AG08395 (cell line): ENCODE measurements around the gene DLX5.

Source experiments
- DNase-seq: peaks from one replicate; pipeline ENCODE4 v3.0.0; 2012; ENCODE audit warnings: mixed read lengths, low spot score

DLX5 gene

DNA sequence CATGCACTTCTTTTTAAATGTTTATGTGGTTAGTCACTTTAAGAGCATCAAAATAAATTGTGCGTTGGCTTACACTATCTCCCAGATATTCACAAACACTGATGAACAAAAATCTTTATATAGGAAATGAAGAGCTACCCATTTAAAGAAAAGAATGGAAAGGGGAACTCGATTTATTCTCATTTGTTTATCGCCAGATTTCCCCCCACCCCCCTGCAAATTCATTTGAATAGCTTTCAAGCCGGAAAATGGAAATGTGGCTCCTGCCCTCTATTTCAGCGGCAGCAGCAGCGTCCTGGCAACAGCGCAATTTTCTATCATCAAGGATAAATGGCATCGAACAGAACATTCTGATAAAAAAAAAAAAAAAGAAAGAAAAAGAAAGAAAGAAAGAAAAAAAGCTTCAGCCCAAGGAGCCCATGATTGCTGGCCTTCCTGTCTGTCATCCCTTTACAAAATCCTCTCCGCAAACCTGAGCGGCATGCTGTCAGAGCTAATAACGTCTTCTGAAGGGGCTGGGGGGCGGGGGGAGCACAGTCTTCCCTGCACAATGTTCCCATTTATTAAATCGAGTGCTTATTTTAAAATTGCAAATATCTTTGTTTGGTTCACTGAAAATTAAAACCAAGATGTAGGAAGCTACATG is 33.0 kb downstream of the DLX5 start:
- no peak for DNase-seq

DNA sequence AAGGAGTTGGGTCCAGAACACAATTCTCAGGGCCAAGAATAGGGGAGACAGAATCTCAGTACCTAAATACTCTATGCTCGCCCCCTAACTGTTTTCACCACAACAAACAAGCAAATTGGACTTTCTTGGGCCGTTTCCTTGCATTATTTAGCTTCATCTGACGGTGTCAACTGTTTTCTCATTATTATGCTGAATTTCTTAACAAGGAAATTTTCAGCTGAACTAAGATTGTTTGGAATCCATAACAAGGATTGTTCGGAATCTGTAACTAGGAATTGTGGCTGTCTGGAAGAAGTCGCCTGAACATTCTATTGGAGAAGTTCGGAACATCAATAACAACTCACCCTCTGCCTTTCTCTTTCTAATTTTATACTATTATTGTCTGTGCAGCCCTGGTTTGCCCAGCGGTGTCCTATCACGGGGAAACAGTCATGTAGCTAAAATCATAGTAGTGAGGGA is 34.7 kb downstream of the DLX5 start:
- DNase-seq: no peak

DNA sequence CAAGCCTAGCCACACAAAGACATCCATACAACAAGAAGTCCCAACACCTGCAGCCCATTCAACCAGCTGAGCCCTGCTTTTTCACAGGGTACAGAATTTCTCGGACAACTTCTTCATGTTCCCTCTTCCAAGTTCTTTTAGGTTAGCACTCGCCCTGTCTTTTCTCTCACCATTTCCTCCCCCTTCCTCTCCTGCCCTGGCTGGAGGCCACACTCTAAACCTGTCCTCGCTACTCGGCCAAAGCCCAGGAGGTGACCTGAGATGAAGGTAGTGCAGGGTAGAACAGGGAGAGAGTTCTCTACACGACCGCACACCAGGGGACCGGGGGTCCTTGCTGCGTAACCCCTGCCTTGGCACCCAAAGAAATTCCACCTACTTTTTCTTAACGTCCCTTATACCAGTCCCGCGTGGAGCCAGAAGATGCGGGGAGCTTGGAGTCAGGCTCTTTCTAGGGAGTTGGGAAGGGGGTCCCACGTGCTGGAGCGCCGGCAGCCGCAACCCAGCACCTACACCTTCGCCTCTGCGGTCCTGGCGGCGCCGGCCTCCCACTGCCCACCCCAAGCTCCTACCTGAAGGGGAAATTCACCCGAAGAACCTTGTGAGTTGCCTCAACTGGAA is 35.3 kb downstream of the DLX5 start:
- no peak for DNase-seq

DNA sequence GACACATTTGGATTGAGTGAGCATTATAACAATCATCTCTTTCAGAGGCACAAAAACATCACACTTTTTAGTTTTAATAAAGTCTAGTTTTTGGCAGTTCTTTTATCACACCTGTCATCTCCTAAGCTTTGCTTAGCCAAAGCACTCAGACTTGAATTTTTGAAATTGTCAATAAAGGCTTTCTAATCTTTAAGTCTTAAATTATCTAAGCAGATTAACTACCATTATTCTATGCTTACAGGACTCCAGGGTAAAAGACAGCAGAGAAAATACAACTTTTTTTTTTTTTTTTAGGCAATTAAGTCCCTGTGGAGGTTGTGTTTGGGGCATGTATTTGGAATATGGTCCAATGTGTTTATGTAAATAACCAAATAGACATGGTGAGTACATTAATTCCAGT is 36.9 kb downstream of the DLX5 start:
- DNase-seq: no peak

- no peak for DNase-seq
Measured at GRCh38 chr7:96986901-96987300, 37.7 kb downstream of the DLX5 start.

- DNase-seq: no peak
Measured at GRCh38 chr7:96985992-96986391, 38.6 kb downstream of the DLX5 start.

- no peak for DNase-seq
Measured at GRCh38 chr7:96982586-96982985, 42.0 kb downstream of the DLX5 start.

GRCh38 chr7:96979551-96980276 is 44.9 kb downstream of the DLX5 start:
- DNase-seq: no peak

DNA sequence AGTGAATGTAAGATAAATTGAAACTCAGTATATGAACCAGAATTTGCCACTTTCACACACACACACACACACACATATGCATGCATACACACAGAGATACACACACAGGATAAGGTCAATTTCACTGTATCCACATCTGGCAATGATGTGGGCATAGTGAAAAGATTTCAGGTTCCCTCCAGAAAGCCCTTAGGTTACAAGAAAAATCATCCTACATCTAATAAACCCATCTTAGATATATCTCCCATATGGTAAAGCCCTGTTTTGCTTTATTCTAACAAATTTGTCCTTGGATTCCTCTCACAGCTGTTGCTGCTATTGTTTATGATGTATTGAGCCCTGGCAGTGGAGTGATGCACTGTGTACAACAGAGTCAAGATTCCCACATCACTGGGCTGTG is 47.2 kb downstream of the DLX5 start:
- DNase-seq: no peak

DNA sequence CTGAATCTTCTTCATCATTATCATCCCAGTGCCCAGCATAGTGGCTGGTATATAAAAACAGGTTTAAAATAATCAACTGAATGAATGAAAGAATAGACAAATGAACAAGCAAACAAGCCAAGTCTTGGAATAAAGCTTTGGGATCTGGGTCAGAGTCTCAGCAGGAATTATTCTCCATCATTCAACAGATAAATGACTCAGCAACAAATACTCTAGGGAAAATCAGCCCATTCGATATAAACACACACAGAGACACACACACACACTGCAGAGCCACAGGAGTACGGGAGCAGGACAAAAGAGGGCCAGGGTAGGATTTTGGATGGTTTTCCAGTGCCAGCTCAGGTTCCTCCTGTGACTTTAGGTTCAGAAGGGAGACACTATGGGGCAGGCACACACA is 48.5 kb downstream of the DLX5 start:
- DNase-seq: no peak

GRCh38 chr7:96973986-96974385 is 50.6 kb downstream of the DLX5 start:
- DNase-seq: no peak

- DNase-seq: no peak
Measured at GRCh38 chr7:96970739-96971138, 53.9 kb downstream of the DLX5 start.
